ENCODE results near the gene NRG2.

GRCh38 chr5:139900546-139901250, 142.4 kb downstream of the NRG2 start:
- TF ChIP-seq CTCF (IDR thresholded peaks at IDR 0.05; ENCODE audit: insufficient read depth, low read length) (no peak), POLR2AphosphoS5 (IDR thresholded peaks at IDR 0.05; ENCODE audit: low read depth) (no peak), GABPA (IDR thresholded peaks at IDR 0.05; ENCODE audit: low read depth) (no peak)

Data from HL-60 (cell line).